Heart right ventricle (tissue), 16 donors: ENCODE measurements around the gene CAMK1D. TPM values are rescaled to one million over a fixed set of nuclear protein-coding genes. Genes with fewer than 3 reads are reported as not detected.
A peak's percentile ranks its signal among the peaks of the same experiment; 100 is the strongest.
"Not testable (repeated sequence)": the region's sequence is repeated elsewhere in the genome, so short reads cannot be mapped to it uniquely, and the experiment has no call there.

Experiments
- ATAC-seq, 8 donors: fragments of 200-7000 bp; cut with Tn5 transposase; one replicate each; pipeline ENCODE4 v1.9.1; 2020; ENCODE audit warnings: mild to moderate bottlenecking in 8 of 8, moderate library complexity in 8 of 8, moderate number of reproducible peaks in 1 of 8
- DNase-seq, 2 donors: peaks; one replicate each; pipeline ENCODE4 v3.0.0-alpha.2; 2020
- H3K27ac ChIP-seq, 10 donors: fragments of 200-600 bp; sonication (generic) in 2 of 10; one replicate each; pipeline versions ENCODE4 v1.5.0 to v1.8.0; 2020 to 2022; ENCODE audit warnings: mild to moderate bottlenecking in 3 of 10
- H3K27me3 ChIP-seq, 7 donors: fragments of 200-600 bp; one replicate each; pipeline ENCODE4 v1.8.0; 2021 to 2022; ENCODE audit warnings: mild to moderate bottlenecking in 2 of 7
- H3K36me3 ChIP-seq, 9 donors: fragments of 200-600 bp; sonication (generic) in 1 of 9; one replicate each; pipeline versions ENCODE4 v1.5.0 to v1.8.0; 2020 to 2022; ENCODE audit warnings: mild to moderate bottlenecking in 2 of 9
- H3K4me1 ChIP-seq, 9 donors: fragments of 200-600 bp; sonication (generic) in 1 of 9; one replicate each; pipeline versions ENCODE4 v1.5.0 to v1.8.0; 2020 to 2022; ENCODE audit warnings: mild to moderate bottlenecking in 4 of 9
- H3K4me3 ChIP-seq, 10 donors: fragments of 200-600 bp; sonication (generic) in 2 of 10; one replicate each; pipeline versions ENCODE4 v1.5.0 to v1.8.0; 2020 to 2022; ENCODE audit warnings: mild to moderate bottlenecking in 7 of 10, moderate library complexity in 2 of 10
- H3K9me3 ChIP-seq, 11 donors: fragments of 200-600 bp in 10 of 11; sonication (generic) in 2 of 11; one replicate each; pipeline versions ENCODE4 v1.5.0 to v1.8.0; 2013 to 2022; ENCODE audit warnings: mild to moderate bottlenecking in 2 of 11, control low read depth in 1 of 11, moderate library complexity in 1 of 11
- WGBS, 2 donors: extraction: QIAGEN DNeasy Blood & Tissue Kit; methylation state at CpG; one replicate each; pipeline ENCODE4 v1.1.7; 2013; ENCODE audit warnings: inconsistent platforms in 1 of 2; 5-methylcytosine and 5-hydroxymethylcytosine counted together
- intact Hi-C, 10 donors: fragments of 100-400 bp; cut with DNase I; formaldehyde crosslinking; loops; one replicate each; pipeline versions ENCODE4 v1.11.1 to v1.14.2; 2022
- polyA plus RNA-seq, 2 donors: library from polyadenylated mRNA; stranded (reverse); fragments of 200-250 nt; gene quantifications; one replicate each; pipeline ENCODE4 v1.2.3, GENCODE V29; 2013
- total RNA-seq, 10 donors: library from RNA; stranded (reverse); fragmentation: NEBNext Ultra II Directional in 3 of 10; extraction: Animal tissue kit (Norgen Biotek cat#: 25700) in 3 of 10; gene quantifications; one replicate each; pipeline versions ENCODE4 v1.2.1 to v1.2.4, GENCODE V29; 2021 to 2023
- TF ChIP-seq, protein P1 (sequence below), 9 donors: fragments of 200-600 bp; sonication (generic) in 2 of 9; IDR thresholded peaks; one replicate each; pipeline versions ENCODE4 v1.5.0 to v1.8.0; 2021 to 2022; ENCODE audit warnings: antibody characterized with exemption in 9 of 9, mild to moderate bottlenecking in 5 of 9, moderate library complexity in 1 of 9
- donor health status: Arrhythmogenic right ventricular cardiomyopathy.
- donor health status: ischemic (EF 13 %, LVEDD 7.1; RV severe dilation, severe dysfunction).
- donor health status: healthy with polysubstance abuse.
- donor health status: DM: no; HTN: yes; CAD: no.
- donor health status: DM: no; HTN: no; CAD: no.
- donor health status: ischemic (EF 25% LVEDD 6.9; RV normal size, moderate dysfunction).
- donor health status: ischemic (EF 25% LVEDD 5.7; RV mildly dilated, moderate dysfunction).
- donor health status: healthy.
- donor health status: DM: yes; HTN: yes; CAD: no.
- donor health status: Ischemic cardiomyopathy.
- donor health status: ischemic (EF 35%, LVEDD 5.7; RV mildly dilated, moderate dysfunction).
- donor health status: nonischemic (EF 11% LVEDD 7.7; RV severe dilation, severe dysfunction).
- donor health status: DM: yes; HTN: yes; CAD: no.
- donor health status: PGD.
- donor health status: ischemic (EF 29% LVEDD 5.4; RV normal size, mild dysfunction).
- donor health status: nonischemic (EF 23%, LVEDD 6.1; RV moderate dilation, normal function).

The CAMK1D gene
- total and polyA plus RNA-seq, 12 donors = 1.3 to 17.7 (median 2.6) TPM

GRCh38 chr10:12357525-12358151 lies 8.3 kb downstream of the CAMK1D start:
- no peak for ATAC-seq
- TF ChIP-seq, protein P1, sequence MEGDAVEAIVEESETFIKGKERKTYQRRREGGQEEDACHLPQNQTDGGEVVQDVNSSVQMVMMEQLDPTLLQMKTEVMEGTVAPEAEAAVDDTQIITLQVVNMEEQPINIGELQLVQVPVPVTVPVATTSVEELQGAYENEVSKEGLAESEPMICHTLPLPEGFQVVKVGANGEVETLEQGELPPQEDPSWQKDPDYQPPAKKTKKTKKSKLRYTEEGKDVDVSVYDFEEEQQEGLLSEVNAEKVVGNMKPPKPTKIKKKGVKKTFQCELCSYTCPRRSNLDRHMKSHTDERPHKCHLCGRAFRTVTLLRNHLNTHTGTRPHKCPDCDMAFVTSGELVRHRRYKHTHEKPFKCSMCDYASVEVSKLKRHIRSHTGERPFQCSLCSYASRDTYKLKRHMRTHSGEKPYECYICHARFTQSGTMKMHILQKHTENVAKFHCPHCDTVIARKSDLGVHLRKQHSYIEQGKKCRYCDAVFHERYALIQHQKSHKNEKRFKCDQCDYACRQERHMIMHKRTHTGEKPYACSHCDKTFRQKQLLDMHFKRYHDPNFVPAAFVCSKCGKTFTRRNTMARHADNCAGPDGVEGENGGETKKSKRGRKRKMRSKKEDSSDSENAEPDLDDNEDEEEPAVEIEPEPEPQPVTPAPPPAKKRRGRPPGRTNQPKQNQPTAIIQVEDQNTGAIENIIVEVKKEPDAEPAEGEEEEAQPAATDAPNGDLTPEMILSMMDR (IDR thresholded peaks at IDR 0.05) = no peak
- no peak overlapping the region for H3K27ac ChIP-seq
- no peak overlapping the region for H3K4me3 ChIP-seq
- intact Hi-C loops = loop anchor here in 1 of 10 donors (10.0 kb wide), 1 partner anchor 347 kb away; no protein-coding TSS in a partner anchor
- peaks cover 0 to 5% (median 0%) of the 10 kb centered on the region in 7 donors for H3K27me3 ChIP-seq
- no peaks in the 10 kb centered on the region for H3K36me3 ChIP-seq
- 87 to 95% methylated on average over 13 of the region's 13 CpGs for WGBS, 2 donors
- no peaks in the 10 kb centered on the region for H3K9me3 ChIP-seq
- DNase-seq = no peak
- peaks cover 0 to 10% (median 0%) of the 10 kb centered on the region in 9 donors for H3K4me1 ChIP-seq

DNA sequence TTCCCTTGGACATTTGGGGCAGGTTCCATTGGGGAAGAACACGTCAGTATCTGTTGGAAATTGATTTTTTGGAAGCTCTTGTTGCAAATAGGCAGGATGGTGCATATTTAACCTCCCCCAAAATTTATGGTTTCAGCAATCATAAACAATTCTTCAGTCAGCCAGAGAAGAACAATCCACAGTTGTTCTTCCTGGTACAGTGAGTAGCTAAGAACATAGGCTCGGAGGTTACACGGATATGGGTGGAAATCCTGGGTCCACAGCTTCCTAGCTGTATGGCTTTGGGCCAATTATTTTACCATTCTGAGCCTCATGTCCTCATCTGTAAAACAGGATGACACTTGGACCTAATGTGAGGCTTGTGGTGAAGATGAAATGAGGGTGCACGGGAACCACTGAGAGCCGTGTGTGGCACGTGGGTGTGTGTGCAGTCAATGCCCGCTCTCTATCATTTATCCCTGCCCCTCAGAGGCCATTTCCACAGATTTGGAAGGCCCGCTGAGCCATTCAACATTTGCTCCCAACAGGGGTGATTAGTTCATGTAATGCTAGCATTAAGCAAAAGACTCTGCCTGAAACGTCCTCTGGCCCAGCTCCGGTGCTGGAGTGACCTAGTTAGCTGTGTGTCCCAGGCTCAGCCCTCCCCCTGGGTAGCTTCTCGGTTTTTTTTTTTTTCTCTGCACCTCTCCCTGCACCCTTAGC lies 9.7 kb downstream of the CAMK1D start:
- Histone ChIP-seq H3K9me3 (no peaks in the 10 kb centered on the region), H3K27me3 (peaks cover 0 to 5% (median 0%) of the 10 kb centered on the region in 7 donors), H3K4me1 (peaks cover 0 to 10% (median 0%) of the 10 kb centered on the region in 9 donors), H3K36me3 (no peaks in the 10 kb centered on the region), H3K27ac (no peak overlapping the region), H3K4me3 (no peak overlapping the region)
- DNase-seq = no peak
- TF ChIP-seq, protein P1 (IDR thresholded peaks at IDR 0.05) = no peak
- intact Hi-C loops = loop anchor here in 1 of 10 donors (10.0 kb wide), 1 partner anchor 346 kb away; no protein-coding TSS in a partner anchor
- peak in 3 of 8 donors; percentile 47 to 62 (median 52) for ATAC-seq
- 56 to 64% methylated on average over 11 of the region's 11 CpGs for WGBS, 2 donors

DNA sequence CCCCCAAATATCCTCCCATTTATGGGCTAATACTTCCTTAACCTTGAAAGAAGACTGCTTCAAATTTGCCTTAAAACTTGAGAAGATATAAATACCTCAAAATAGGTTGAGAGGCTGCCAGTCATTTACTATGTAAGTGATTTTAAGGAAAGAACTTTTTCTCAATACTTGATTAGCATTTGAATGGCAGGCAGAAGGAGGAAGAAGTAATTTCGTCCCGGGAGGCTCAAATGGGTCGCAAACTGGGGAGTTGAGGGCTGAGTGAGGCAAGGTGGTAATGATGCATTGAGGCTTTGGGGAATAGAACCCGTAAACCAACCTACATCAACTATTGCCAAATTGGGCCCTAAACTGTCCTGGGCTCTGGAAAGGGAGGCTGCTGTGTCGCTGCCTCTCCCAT lies 11.1 kb downstream of the CAMK1D start:
- H3K27me3 ChIP-seq = peaks cover 0 to 5% (median 0%) of the 10 kb centered on the region in 7 donors
- H3K36me3 ChIP-seq = no peaks in the 10 kb centered on the region
- H3K9me3 ChIP-seq = no peaks in the 10 kb centered on the region
- ATAC-seq (no peak), DNase-seq (no peak)
- no peak overlapping the region for H3K27ac ChIP-seq
- H3K4me3 ChIP-seq = no peak overlapping the region
- intact Hi-C loops = no loop called here
- 81 to 90% methylated on average over 5 of the region's 5 CpGs for WGBS, 2 donors
- TF ChIP-seq, protein P1 (IDR thresholded peaks at IDR 0.05) = no peak
- peaks cover 0 to 13% (median 0%) of the 10 kb centered on the region in 9 donors for H3K4me1 ChIP-seq

GRCh38 chr10:12361115-12361514 lies 11.8 kb downstream of the CAMK1D start:
- H3K36me3 ChIP-seq, ATAC-seq, H3K9me3 ChIP-seq, DNase-seq, intact Hi-C loops, H3K4me3 ChIP-seq, H3K27ac ChIP-seq, H3K27me3 ChIP-seq: not testable (repeated sequence)
- 87 to 88% methylated on average over 5 of the region's 5 CpGs for WGBS, 2 donors
- H3K4me1 ChIP-seq = peaks cover 0 to 19% (median 0%) of the 10 kb centered on the region in 9 donors
